ENCODE results near the gene DPYD. TPM values are rescaled to one million over a fixed set of nuclear protein-coding genes. Genes with fewer than 3 reads are reported as not detected.

DPYD gene
- polyA plus RNA-seq, 1 of the 3 experiments (the other 2 are of a cell fraction), result 23.0 TPM

DNA sequence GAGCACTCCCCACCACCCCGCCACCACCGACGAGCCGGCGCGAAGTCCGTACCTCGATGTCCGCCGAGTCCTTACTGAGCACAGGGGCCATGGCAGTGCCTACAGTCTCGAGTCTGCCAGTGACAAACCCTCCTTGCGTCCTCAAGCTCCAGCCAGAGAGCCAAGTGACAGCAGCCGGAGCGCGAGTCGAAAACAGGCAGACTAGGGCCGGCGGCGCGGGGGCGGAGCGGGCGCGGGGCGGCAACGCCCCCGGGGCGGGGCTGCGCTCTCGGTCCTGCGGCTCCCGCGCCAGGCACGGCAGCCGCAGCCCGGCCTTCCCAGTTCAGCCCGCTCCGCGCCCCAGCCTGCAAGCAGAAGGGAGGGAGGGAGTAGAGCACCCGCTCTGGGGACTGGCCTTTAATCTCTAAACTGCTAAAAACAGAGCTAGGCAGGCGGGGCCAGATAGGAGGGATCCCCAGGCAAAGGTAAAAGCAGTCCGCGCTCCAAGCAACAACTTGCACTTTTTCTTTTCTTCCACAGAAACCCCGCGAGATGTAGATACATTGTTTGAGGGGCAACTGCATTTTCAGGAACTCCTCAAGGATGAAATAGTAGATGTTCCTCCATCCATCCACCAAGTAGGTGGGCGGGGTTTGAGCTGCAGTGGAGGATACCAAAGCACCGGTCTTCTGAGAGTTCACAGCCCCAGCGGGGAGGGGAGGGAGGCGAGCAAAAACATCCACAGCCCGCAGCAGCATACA lies at the start of gene DPYD (continued):
- TF ChIP-seq SIN3A (IDR thresholded peaks at IDR 0.05; ENCODE audit: borderline replicate concordance, low read depth, low read length) (peak; percentile 88; the same call in 1 of the 2 replicates), TCF12 (IDR thresholded peaks at IDR 0.05) (no peak), FOXM1 (IDR thresholded peaks at IDR 0.05; ENCODE audit: low read depth) (no peak), MEF2A (IDR thresholded peaks at IDR 0.05; ENCODE audit: borderline replicate concordance, low read depth) (no peak), FOSL2 (IDR thresholded peaks at IDR 0.05; ENCODE audit: borderline replicate concordance, low read depth) (no peak), TAF1 (IDR thresholded peaks at IDR 0.05; ENCODE audit: borderline replicate concordance, low read depth, low read length) (peak; percentile 92), FOXJ3 (CRISPR knock-in tag; IDR thresholded peaks at IDR 0.05) (0 out of 2 replicates have a peak, but pooled peaks have one; percentile 17), NFIC (IDR thresholded peaks at IDR 0.05; ENCODE audit: borderline replicate concordance) (no peak), EP300 (IDR thresholded peaks at IDR 0.05; ENCODE audit: borderline replicate concordance in 1 of 2, low read depth in 1 of 2, low read length in 1 of 2) (peak; percentile 3 to 33; a peak in 1 of 4 replicates), RFX5 (IDR thresholded peaks at IDR 0.05; ENCODE audit: low read length) (no peak), POLR2AphosphoS5 (IDR thresholded peaks at IDR 0.05; ENCODE audit: low read depth, low read length) (peak; percentile 78), MXI1 (IDR thresholded peaks at IDR 0.05; ENCODE audit: low read depth, low read length) (peak; percentile 91)
- TF ChIP-seq, protein P1, sequence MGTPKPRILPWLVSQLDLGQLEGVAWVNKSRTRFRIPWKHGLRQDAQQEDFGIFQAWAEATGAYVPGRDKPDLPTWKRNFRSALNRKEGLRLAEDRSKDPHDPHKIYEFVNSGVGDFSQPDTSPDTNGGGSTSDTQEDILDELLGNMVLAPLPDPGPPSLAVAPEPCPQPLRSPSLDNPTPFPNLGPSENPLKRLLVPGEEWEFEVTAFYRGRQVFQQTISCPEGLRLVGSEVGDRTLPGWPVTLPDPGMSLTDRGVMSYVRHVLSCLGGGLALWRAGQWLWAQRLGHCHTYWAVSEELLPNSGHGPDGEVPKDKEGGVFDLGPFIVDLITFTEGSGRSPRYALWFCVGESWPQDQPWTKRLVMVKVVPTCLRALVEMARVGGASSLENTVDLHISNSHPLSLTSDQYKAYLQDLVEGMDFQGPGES (IDR thresholded peaks at IDR 0.05; ENCODE audit: low read depth, low read length), result no peak

GRCh38 chr1:97960470-97960869 lies 39.6 kb upstream of the DPYD start:
- no peaks in the 10 kb centered on the region for H3K9me2 ChIP-seq
- H2AFZ ChIP-seq (ENCODE audit: low read depth), result no peak overlapping the region
- H3K36me3 ChIP-seq (replicated peaks in 1 of 2; ENCODE audit: control insufficient read depth in 1 of 2, insufficient read depth in 2 of 2, low read length in 1 of 2), result peaks cover 4 to 34% of the 10 kb centered on the region in 2 experiments
- DNase-seq, result no peak
- H3K79me2 ChIP-seq (ENCODE audit: insufficient read depth), result no peaks in the 10 kb centered on the region; the same call in 1 of the 2 replicates
- H3K9me3 ChIP-seq, result 0 out of 2 replicates have a peak, but pooled peaks cover 11% of the 10 kb centered on the region
- H4K20me1 ChIP-seq (ENCODE audit: insufficient read depth), result no peaks in the 10 kb centered on the region
- CTCF ChIA-PET, result interaction anchor here (0.7 kb wide), 1 partner anchor 17 kb away, joined by 3 read pairs; no protein-coding TSS in a partner anchor
- POLR2A ChIA-PET, result no interaction called here
- H3K9ac ChIP-seq, result no peak overlapping the region
- no peak overlapping the region for H3K4me3 ChIP-seq (ENCODE audit: low read depth in 2 of 2, low read length in 1 of 2)
- H3K27me3 ChIP-seq (ENCODE audit: insufficient read depth), result no peaks in the 10 kb centered on the region
- H3F3A ChIP-seq (replicated peaks; ENCODE audit: insufficient read depth), result peaks cover 7% of the 10 kb centered on the region
- no peak overlapping the region for H3K27ac ChIP-seq (ENCODE audit: low read depth in 2 of 2, low read length in 1 of 2)
- H3K4me2 ChIP-seq, result no peak overlapping the region
- H3K4me1 ChIP-seq (ENCODE audit: control insufficient read depth in 1 of 2, insufficient read depth in 2 of 2, low read depth in 1 of 2, low read length in 1 of 2), result no peaks in the 10 kb centered on the region
- TF ChIP-seq RXRA (IDR thresholded peaks at IDR 0.05; ENCODE audit: borderline replicate concordance, low read depth) (no peak), PBX3 (IDR thresholded peaks at IDR 0.05) (no peak), REST (IDR thresholded peaks at IDR 0.05; ENCODE audit: low read depth, low read length) (no peak), FOSL2 (IDR thresholded peaks at IDR 0.05; ENCODE audit: borderline replicate concordance, low read depth) (no peak), JUND (IDR thresholded peaks at IDR 0.05) (no peak), RFX5 (IDR thresholded peaks at IDR 0.05; ENCODE audit: low read length) (no peak), NFIC (IDR thresholded peaks at IDR 0.05; ENCODE audit: borderline replicate concordance) (no peak), MEF2A (IDR thresholded peaks at IDR 0.05; ENCODE audit: borderline replicate concordance, low read depth) (no peak), SMC3 (IDR thresholded peaks at IDR 0.05; ENCODE audit: low read depth, low read length) (no peak), USF2 (IDR thresholded peaks at IDR 0.05; ENCODE audit: borderline replicate concordance, low read depth, low read length) (no peak)
- TF ChIP-seq, protein P2, sequence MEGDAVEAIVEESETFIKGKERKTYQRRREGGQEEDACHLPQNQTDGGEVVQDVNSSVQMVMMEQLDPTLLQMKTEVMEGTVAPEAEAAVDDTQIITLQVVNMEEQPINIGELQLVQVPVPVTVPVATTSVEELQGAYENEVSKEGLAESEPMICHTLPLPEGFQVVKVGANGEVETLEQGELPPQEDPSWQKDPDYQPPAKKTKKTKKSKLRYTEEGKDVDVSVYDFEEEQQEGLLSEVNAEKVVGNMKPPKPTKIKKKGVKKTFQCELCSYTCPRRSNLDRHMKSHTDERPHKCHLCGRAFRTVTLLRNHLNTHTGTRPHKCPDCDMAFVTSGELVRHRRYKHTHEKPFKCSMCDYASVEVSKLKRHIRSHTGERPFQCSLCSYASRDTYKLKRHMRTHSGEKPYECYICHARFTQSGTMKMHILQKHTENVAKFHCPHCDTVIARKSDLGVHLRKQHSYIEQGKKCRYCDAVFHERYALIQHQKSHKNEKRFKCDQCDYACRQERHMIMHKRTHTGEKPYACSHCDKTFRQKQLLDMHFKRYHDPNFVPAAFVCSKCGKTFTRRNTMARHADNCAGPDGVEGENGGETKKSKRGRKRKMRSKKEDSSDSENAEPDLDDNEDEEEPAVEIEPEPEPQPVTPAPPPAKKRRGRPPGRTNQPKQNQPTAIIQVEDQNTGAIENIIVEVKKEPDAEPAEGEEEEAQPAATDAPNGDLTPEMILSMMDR (IDR thresholded peaks at IDR 0.05), result no peak
- TF ChIP-seq, protein P3, sequence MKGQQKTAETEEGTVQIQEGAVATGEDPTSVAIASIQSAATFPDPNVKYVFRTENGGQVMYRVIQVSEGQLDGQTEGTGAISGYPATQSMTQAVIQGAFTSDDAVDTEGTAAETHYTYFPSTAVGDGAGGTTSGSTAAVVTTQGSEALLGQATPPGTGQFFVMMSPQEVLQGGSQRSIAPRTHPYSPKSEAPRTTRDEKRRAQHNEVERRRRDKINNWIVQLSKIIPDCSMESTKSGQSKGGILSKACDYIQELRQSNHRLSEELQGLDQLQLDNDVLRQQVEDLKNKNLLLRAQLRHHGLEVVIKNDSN (IDR thresholded peaks at IDR 0.05; ENCODE audit: borderline replicate concordance, low read depth), result no peak
